NCI-H460 (cell line): ENCODE data around the gene UBA3. TPM values are rescaled to one million over a fixed set of nuclear protein-coding genes. Genes with fewer than 3 reads are reported as not detected.

Experiments used
- DNase-seq: peaks from one replicate; pipeline ENCODE4 v3.0.0-alpha.2; 2016; ENCODE audit warnings: low read depth; ENCODE audit errors: extremely low read depth
- small RNA-seq, 2 experiments: library from RNA; depleted of rRNA; stranded (forward); fragments of <200 nt; gene quantifications; one replicate each; pipeline ENCODE3, GENCODE V24; 2014
- total RNA-seq: library from RNA; depleted of rRNA; stranded (reverse); fragments of >200 nt; shearing (Covaris generic); gene quantifications from 2 replicates; pipeline ENCODE4 v1.2.3, GENCODE V29; 2014; rRNA removed

UBA3 gene
- total RNA-seq, 1 experiment from 2014 or later: 61.7 TPM

- DNase-seq: no peak
Observed at GRCh38 chr3:69014022-69014580, 66.1 kb downstream of the UBA3 start.

GRCh38 chr3:69013253-69014021 is 66.7 kb downstream of the UBA3 start, which contains the start of gene EOGT:
Gene EOGT, minus strand, starts transcription at chr3:69013684. Its CDS starts 3,838 bp downstream, at chr3:69009846.
- DNase-seq: peak; percentile 79

GRCh38 chr3:69012800-69013252 is 67.3 kb downstream of the UBA3 start:
- no peak for DNase-seq

GRCh38 chr3:69012100-69012799 is 67.9 kb downstream of the UBA3 start:
- DNase-seq: no peak

- no peak for DNase-seq
Observed at GRCh38 chr3:69011096-69011730, 69.0 kb downstream of the UBA3 start.

GRCh38 chr3:69009559-69010410 is 70.4 kb downstream of the UBA3 start:
- DNase-seq: no peak

GRCh38 chr3:69008980-69009379 is 71.2 kb downstream of the UBA3 start:
- no peak for DNase-seq

- DNase-seq: no peak
Observed at GRCh38 chr3:69005791-69006482, 74.2 kb downstream of the UBA3 start.

- DNase-seq: no peak
Observed at GRCh38 chr3:69005071-69005790, 74.9 kb downstream of the UBA3 start.

Small RNA genes lying within 50 kb of the gene (small RNA-seq; reads per million reads assigned to genes)
- gene MIR3136: 0.02 to 0.23 reads per million in 2 experiments

Other genes with a start within 250 kb of the UBA3 start
- gene TAFA4, start 147.8 kb downstream of the UBA3 start, total RNA-seq: 0.10 TPM in 1 of 2 replicates, not detected in the other
- gene EOGT, start 66.7 kb downstream of the UBA3 start, total RNA-seq: 24.7 and 30.7 TPM in 2 replicates
- gene TMF1, start 28.0 kb downstream of the UBA3 start, total RNA-seq: 14.8 and 16.8 TPM in 2 replicates
- 89.7 and 102 TPM in 2 replicates for gene ARL6IP5, start 4.6 kb upstream of the UBA3 start, total RNA-seq
- 0.84 and 1.1 TPM in 2 replicates for gene LMOD3, start 42.2 kb upstream of the UBA3 start, total RNA-seq